ENCODE results near the gene HRG.
"Not testable (repeated sequence)": the region's sequence is repeated elsewhere in the genome, so short reads cannot be mapped to it uniquely, and the experiment has no call there.

- TF ChIP-seq CTCF (IDR thresholded peaks at IDR 0.05; ENCODE audit: insufficient read depth, low read depth, low read length); EZH2 (IDR thresholded peaks at IDR 0.05; ENCODE audit: insufficient read depth, low read length): not testable (repeated sequence)
Measured at GRCh38 chr3:186690304-186690703, 24.5 kb downstream of the HRG start.
